ENCODE data around the gene CCDC54.
A peak's percentile ranks its signal among the peaks of the same experiment; 100 is the strongest.

CCDC54 gene

DNA sequence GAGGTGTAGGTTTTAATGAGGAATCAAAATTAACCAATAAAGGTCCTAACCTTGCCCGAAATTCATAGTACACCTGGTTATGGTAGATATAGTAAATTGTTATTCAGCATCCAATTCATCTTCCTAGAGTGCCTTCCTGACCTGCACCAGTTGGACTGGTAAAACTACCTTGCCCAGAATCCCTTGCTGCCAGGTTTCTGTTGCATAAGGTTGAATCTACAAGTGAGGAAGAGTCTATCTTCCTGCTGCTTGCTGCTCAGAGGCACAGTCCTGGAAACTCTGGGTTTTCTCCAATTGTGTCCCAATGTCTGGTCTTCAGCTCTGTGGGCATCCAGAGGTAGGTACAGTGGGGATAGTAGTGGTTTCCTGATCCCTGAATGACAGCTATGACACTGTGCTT is 17.3 kb downstream of the CCDC54 start:
- no peak for DNase-seq

DNA sequence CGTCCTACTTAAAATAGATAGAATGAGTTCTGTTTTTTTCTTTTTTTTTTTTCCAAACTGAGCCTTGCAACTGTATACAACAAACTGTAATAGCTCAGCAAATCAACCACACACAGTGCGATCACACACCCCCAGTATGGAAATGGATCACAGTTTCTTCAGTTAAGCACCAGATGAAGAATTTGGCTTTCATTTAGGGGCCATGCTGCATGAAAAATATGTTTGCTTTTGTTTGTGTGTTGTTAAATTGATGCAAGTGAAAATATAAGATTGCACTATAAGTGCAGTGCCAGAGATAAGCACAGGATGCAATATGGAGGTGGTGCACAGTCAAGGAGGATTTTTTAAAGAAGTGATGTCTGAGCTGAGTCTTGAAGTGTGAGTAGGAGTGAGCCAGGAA is 17.8 kb downstream of the CCDC54 start:
- DNase-seq = no peak

DNA sequence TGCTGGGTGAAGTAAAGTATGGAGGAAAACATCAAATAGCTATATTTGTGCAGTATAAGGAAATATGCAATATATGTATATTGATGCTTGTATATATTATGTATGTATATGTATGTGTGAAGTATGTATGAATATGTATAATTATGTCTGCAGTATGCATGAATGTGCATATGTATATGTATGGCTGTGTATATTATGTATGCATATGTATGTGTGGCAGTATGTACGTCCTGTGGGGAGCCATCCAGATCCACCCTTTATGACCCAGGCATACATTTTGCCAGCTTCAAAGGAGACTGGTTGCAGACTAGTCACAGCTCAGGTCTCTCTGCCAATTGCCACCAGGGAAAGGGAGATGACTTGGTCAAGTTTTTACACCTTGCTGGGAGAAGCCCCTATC is 24.1 kb downstream of the CCDC54 start:
- no peak for DNase-seq

DNA sequence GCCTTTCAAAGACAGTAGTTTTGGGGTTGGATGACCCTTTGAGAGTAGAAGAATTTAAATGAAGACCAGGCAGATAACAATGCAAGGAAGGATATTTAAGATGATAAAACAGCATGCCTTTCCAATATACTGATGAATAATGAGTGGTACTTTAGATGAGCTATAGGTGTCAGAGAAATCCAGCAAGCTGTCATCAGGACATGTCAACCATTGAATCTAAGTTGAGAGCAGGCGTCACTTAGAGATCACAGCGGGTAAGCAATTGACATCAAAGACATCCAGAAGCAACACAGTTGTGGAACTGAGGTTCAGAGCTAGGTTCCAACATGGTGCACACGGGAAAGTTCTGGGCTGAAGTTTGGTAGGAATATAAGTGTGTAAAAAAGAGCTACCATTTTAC is 25.0 kb downstream of the CCDC54 start:
- no peak for DNase-seq

DNA sequence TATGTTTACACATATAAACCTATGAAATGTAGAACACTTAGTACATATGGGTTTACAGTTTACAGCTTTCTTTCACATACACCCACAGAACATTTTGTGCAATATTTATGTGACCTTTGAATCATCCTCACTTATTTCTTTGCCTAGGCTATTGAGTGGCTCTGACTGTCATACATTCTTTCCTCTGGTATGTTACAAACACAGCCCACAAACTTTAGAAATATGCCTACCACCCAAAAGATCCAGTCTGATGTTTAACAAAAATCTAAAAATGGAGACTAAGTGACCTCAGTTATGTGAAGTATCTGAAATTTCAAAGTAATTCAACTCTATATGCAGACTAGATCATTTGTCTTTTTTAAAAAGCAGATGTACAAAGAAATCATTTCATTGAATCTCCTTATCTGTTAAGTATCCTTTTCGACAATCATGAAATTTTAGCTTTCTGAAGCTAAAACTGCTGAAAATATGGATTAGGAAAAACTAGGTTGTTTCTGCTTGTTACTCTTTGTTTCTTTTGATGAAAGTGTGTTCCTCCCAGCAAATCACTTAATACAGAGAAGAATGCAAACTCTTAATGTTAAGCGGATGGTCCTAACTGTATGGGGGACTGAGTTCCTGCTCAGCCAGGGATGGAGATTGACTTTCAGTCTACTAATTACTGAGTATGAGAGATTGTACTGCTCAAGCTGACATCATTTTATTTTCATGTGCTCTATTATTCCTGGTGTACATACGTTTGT is 27.7 kb downstream of the CCDC54 start:
- no peak for DNase-seq

DNA sequence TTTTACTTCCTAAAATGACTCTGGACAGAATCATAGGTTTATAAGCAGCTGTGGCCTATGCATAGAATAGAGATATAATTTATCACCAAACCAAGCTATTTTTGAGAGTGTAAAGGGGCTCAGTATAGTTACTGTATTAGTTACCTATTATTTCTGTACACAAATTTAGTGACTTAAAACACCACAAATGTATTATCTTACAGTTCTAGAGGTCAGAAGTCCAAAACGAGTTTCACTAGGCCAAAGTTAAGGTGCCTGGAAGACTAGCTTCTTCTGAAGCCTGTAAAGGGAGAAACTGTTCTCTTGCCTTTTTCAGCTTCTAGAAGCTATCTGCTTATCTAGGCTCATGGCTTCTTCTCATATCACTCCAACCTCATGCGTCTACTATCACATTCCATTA is 30.1 kb downstream of the CCDC54 start:
- DNase-seq = no peak

DNA sequence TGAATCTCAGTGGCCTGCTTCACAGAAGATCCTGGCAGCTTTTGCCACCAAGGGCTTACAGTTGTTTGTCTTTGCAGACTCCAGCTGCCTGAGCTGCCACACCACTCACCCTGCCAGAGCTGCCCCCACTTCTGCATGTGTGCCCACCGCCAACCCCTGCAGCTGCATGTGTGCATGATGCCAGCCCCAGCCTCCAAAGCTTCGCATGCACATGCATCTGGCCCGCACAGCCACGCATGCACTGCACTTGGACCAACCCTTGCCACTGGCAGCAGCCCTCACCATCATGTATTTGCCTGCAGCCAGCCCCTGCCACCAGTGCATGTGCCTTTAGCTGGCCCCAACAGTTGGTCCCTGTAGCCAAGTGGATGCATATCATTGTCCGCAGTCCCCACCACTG is 31.3 kb downstream of the CCDC54 start:
- no peak for DNase-seq

DNA sequence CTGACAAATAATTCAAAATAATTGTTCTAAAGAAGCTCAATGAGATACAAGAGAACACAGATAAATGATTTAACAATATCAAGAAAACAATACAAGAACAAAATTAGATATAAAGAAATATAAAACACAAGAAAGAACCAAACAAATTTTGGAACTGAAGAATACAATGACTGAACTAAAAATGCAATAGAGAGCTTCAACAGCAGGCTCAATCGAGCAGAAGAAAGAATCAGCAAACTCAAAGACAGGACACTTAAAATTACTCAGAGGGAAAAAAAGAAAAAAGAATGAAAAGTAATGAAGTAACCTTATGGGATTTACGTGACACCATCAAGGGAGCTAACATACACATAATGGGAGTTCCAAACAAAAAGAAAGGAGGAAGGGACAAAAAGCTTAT is 32.1 kb downstream of the CCDC54 start:
- no peak for DNase-seq

DNA sequence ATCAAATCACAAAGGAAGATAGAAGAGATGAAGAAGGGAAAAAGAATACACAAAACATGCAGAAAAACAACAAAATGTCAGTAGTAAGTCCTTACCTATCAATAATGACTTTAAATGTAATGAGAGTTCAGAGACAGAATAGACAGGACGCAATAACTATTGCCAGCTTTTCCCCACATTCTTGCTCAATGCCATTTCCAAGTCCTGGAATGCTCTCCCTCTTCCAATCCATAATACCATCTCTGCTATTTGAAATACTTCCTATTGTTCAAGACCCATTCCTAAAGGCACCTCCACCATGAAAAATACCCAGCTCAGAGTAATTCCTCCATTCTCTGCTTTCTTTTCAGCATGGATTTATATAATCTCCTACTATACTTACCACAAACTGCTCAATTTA is 33.4 kb downstream of the CCDC54 start:
- DNase-seq = no peak

DNA sequence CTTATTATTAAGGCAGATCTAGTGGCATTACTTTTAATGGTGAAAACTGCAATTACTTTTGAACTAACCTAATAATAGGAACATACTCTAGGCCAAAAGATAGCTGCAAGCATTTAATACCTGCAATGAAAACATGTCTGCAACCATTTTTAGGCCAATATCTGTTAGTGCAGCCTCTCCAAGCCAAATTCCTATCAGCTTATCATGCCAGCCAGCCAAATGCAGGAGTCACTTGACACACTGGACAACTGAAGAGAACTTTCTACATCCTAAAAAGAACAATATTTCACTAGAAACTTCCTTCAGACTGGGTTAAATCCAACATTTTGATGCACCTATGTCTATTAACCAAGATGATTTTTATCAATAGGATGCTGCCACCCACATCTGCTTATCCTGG is 33.8 kb downstream of the CCDC54 start:
- DNase-seq = no peak

DNA sequence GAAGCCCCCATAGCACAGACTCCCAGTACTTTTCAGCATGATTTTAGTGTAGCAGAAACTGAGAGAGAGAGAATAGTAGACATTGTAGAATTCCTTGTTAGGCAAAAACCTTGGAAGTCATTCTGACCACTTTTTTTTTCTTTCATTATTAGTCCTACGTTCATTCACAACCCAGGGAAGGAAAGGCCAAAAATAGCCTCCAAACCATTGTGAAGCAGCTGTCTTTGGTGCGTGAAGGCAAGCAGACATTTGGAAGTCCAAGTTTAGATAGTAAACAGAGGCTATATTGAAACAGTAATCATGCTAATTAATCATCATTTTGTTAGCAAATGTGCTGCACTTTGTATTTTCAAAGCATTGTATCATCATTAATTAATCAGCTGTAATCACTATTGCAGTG is 34.5 kb downstream of the CCDC54 start:
- DNase-seq = no peak

DNA sequence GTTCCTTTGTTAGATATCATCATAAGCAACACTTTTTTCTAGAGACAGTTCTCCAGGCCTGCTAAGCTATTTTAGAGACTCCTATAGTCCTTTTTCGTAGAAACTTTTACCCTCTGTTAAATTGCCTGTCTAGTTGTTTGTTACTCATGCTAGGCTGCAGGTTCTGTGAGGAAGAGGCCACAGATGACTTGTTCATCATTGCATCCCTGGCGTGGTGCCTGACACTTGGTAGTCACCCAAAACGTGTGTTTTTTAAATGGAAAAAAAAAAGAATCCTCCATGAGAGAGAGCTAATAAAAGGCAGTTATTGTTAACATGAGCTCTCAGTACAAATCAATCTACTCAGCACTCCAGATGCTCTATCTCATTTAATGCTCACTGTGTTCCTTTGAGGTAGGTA is 35.1 kb downstream of the CCDC54 start:
- DNase-seq = no peak

DNA sequence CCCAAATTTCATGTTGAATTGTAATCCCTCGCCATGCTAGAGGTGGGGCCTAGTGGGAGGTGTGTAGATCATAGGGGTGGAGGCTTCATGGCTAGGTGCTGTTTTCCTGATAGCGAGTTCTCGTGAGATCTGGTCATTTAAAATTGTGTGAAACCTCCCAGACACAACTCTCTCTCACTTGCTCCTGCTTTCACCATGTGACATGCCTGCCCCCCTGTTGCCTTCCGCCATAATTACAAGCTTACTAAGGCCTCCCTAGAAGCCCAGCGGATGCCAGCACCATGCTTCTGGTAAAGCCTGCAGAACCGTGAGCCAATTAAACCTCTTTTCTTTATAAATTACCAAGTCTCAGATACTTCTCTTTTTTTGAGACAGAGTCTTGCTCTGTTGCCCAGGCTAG is 36.0 kb downstream of the CCDC54 start:
- no peak for DNase-seq

DNA sequence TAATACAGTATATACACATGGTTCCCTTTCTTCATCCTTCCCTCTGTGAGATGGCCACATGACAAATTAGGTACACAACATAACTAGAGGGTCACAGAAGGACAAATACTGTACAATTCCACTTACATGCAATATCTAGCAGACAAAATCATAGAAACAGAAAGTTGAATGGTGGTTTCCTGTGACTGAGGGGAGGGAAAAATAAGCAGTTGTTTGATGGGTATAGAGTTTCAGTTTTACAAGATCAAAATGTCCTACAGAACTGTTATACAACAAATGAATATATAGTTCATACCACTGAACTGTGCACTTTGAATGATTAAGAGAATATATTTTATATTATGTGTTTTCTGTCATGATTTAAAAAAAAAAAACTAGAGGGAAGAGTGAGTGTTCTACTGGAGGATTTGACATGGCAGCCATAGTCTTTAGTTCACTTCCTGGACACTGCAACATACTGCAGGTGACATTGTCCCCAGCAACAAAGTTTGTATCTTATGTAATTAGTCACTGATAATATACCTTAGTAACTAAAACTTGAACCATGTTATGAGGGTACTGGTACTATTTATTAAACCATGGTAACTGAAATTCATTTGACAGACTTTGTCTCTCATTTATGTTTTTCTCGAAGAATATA is 37.2 kb downstream of the CCDC54 start:
- DNase-seq = no peak

DNA sequence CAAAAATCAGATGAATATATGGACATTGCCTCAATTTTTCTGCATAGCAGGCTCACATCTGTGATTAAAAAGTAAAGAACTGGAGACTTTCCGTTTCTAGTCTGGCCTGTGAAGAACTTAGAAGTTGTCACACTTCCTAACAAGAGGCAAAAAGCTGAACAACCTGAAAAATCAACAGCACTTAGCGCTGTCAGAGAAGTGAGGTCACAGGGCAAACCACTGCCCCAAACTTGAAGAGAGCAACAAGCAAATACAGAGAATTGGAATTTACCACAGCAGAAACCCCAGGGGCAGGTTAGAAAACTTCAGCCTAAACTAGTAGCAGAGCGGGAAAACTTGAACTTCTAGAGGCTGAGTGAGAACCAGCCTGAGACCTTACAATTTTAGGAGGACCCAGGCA is 38.9 kb downstream of the CCDC54 start:
- DNase-seq = no peak

DNA sequence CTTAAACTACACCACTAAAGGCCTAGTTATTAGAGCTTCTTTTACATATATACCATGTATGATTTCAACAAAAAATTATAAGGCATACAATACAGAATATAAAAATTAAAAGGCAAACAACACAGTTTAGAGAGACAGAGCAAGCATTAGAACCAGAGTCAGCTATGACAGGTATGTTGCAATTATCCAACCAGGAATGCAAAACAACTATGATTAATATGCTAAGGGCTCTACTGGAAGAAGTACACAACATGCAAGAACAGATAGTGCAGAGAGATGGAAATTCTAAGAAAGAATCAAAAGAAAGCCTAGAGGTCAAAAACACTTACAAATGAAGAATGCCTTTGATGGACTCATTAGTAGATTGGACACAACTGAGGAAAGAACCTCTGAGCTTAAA is 39.6 kb downstream of the CCDC54 start:
- no peak for DNase-seq

DNA sequence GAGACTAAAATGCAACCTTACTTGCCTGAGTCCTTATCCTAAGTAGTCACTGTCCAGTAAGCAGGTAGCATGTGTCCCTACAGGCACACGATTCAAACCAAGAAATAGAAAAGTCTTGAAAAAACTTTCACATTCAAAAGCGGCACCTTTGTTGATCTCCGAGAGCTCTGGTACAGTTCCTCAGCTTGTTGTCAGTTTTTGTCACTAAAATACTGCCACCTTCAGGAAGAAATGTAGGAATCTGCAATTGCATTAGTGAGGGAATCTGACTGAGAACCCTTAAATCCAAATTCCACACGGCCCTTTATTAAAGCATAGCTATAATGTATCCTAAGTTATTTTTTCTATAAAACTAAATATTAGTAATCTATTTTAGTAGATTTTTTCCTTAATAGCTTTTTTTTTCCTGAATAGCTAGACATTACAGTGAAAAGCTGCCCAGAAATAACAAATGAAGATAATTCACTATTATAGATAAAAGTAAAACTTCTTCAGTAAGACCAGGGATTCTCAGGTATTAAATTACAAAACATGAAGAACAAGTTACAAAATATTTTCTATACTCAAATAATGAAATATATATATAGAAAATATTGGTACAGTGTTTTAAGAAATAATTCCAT is 44.0 kb downstream of the CCDC54 start:
- peak; percentile 83 for DNase-seq

DNA sequence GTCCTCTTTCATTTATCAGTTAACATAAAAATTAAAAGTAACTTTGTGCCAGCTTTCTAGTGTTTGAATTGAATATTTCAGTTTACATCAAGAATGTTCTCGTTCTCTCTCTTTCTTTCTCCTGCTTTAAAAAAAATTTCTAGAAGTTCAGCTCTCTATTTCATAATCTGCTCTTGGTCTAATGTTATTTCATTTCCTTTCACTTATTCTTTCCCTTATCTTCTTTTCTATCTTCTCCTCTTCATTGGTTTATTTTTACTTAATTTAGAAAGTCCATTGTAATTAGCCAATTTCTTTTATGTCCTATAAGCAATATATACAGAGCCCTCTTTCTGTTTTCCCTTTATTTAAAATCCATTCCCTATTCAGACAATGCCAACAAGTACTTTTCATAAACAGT is 44.6 kb downstream of the CCDC54 start:
- DNase-seq = no peak

DNA sequence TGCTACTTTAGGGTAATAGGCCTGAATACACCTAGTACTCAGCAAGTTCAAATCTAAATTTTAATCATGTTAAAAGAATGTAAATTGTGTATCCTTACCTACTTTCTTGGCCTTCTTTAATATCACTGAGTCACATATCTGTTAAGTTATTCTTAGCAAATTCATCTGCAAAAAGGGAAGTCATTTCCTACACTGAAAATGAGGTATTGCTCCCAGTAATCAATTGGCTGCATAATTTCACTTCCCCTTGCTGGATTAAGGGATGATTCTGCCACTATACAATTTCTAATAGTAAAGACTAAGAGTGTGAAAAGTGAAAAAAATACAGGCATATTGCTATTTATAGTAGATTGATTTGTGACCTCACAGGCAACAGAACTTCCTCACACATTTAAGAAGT is 47.8 kb downstream of the CCDC54 start:
- no peak for DNase-seq

DNA sequence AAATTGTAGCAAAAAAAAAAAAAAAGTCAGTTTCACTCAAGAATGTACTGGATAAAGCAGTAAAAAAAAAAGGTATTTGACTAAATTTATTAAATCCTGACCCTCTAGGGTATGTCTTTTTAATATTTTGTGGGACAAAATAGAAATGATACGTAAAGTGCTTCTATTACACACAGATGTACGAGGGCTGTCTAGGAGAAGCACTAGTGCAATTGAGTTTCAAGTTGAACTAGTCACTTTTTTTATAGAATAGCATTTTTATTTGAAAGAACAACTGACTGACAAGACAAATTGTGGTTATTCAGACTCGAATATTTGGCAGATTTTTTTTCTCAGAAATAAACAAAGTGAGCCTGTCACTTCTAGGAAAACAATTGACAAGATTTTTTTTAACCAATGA is 49.0 kb downstream of the CCDC54 start:
- DNase-seq = no peak

All from NCI-H82 (cell line).